Smooth muscle cell (in vitro differentiated cells): ENCODE data around the gene RPTOR. TPM values are rescaled to one million over a fixed set of nuclear protein-coding genes. Genes with fewer than 3 reads are reported as not detected.

ENCODE experiments used
- DNase-seq: peaks from one replicate; lab custom pipeline; 2025; ENCODE audit not compliant: unreplicated experiment; lab: John Stamatoyannopoulos, UW
- H2AFZ ChIP-seq: fragments of 200-600 bp; sonication (generic); 2 replicates; pipeline ENCODE4 v1.6.0; 2016; ENCODE audit warnings: antibody characterized with exemption, low read depth, mild to moderate bottlenecking
- H3F3A ChIP-seq: fragments of 200-600 bp; sonication (generic); 2 replicates; pipeline ENCODE4 v1.6.0; 2017; ENCODE audit warnings: antibody characterized with exemption, low read depth
- H3K27ac ChIP-seq: fragments of 200-600 bp; sonication (generic); 2 replicates; pipeline ENCODE4 v1.5.1; 2016; ENCODE audit warnings: low read depth, mild to moderate bottlenecking
- H3K27me3 ChIP-seq: fragments of 200-600 bp; sonication (generic); 2 replicates; pipeline ENCODE4 v1.6.1; 2016; ENCODE audit warnings: low read depth, mild to moderate bottlenecking
- H3K36me3 ChIP-seq: fragments of 200-600 bp; sonication (generic); 2 replicates; pipeline ENCODE4 v1.5.1; 2016; ENCODE audit warnings: low read depth
- H3K4me1 ChIP-seq: fragments of 200-600 bp; sonication (generic); 2 replicates; pipeline ENCODE4 v1.5.1; 2016; ENCODE audit warnings: low read depth
- H3K4me2 ChIP-seq: fragments of 200-600 bp; sonication (generic); 2 replicates; pipeline ENCODE4 v1.6.0; 2016; ENCODE audit warnings: mild to moderate bottlenecking
- H3K4me3 ChIP-seq: fragments of 200-600 bp; sonication (generic); 2 replicates; pipeline ENCODE4 v1.5.1; 2016; ENCODE audit warnings: mild to moderate bottlenecking
- H3K79me2 ChIP-seq: fragments of 200-600 bp; sonication (generic); 2 replicates; pipeline ENCODE4 v1.6.0; 2016; ENCODE audit warnings: low read depth, mild to moderate bottlenecking
- H3K9ac ChIP-seq: fragments of 200-600 bp; sonication (generic); 2 replicates; pipeline ENCODE4 v1.6.0; 2016; ENCODE audit warnings: low read depth
- H3K9me3 ChIP-seq: fragments of 200-600 bp; sonication (generic); replicated peaks from 2 replicates; pipeline ENCODE4 v1.5.1; 2016; ENCODE audit warnings: low read depth
- H4K20me1 ChIP-seq: fragments of 200-600 bp; sonication (generic); 2 replicates; pipeline ENCODE4 v1.6.0; 2016; ENCODE audit warnings: low read depth
- WGBS: methylation state at CpG from one replicate; pipeline ENCODE4 v1.1.7; 2016; ENCODE audit warnings: low lambda C conversion rate; 5-methylcytosine and 5-hydroxymethylcytosine counted together
- polyA plus RNA-seq: library from polyadenylated mRNA; unstranded; fragments of >200 nt; fragmentation: Nextera tagmentation; extraction: Ambion mirVana; gene quantifications from 2 replicates; pipeline ENCODE4 v1.2.1, GENCODE V29; 2016
- total RNA-seq: library from RNA; depleted of rRNA; stranded (reverse); fragments of >200 nt; gene quantifications from 2 replicates; pipeline ENCODE4 v1.2.3, GENCODE V29; 2014
- TF ChIP-seq, protein P1 (sequence below): fragments of 200-600 bp; sonication (generic); IDR thresholded peaks from 2 replicates; pipeline ENCODE4 v1.5.1; 2017; ENCODE audit warnings: borderline replicate concordance, mild to moderate bottlenecking, antibody characterized with exemption; ENCODE audit not compliant: insufficient read depth, poor library complexity, severe bottlenecking

RPTOR gene
- total and polyA plus RNA-seq, 2 experiments from 2014 or later, result 10.6 to 12.2 TPM

DNA sequence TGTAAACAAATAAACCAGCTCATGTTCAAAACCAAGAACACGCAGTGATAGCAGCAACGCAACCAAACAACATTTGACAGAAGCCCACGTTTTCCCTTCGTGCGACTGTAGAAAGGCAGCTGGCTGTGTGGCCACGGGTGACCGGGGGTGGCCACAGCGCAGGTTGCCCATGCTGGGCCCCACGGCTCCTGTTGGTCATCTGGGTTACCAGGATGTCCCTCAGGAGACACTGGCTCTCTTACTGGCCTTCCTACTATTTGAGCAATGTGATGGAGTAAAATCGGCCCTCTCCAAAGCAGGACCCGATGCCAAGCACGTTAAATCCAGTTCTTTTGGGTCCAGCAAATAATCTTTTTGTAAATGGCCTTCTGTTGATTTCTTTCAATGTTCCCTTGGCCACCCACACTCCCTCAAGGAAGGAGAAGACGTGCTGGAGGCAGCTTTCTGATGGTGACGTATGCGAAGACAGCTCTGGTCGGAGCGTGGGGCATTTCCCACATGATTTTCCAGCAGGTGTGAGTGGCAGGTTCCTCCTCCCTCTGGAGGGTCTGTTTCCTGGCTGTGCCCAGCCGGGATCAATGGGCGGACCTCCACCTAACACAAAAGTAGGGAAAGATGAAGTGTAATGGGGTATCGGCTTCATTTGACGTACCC is 303.9 kb downstream of the RPTOR start:
- Histone ChIP-seq H3K4me2 (no peak overlapping the region), H4K20me1 (no peaks in the 10 kb centered on the region), H3K36me3 (no peaks in the 10 kb centered on the region), H3K9ac (no peak overlapping the region), H3K4me1 (no peaks in the 10 kb centered on the region), H3F3A (no peaks in the 10 kb centered on the region), H3K27me3 (no peaks in the 10 kb centered on the region), H3K27ac (no peak overlapping the region), H3K9me3 (no peaks in the 10 kb centered on the region), H2AFZ (no peak overlapping the region), H3K79me2 (no peaks in the 10 kb centered on the region), H3K4me3 (no peak overlapping the region)
- WGBS, result 97% methylated on average over 21 of the region's 21 CpGs
- TF ChIP-seq, protein P1, sequence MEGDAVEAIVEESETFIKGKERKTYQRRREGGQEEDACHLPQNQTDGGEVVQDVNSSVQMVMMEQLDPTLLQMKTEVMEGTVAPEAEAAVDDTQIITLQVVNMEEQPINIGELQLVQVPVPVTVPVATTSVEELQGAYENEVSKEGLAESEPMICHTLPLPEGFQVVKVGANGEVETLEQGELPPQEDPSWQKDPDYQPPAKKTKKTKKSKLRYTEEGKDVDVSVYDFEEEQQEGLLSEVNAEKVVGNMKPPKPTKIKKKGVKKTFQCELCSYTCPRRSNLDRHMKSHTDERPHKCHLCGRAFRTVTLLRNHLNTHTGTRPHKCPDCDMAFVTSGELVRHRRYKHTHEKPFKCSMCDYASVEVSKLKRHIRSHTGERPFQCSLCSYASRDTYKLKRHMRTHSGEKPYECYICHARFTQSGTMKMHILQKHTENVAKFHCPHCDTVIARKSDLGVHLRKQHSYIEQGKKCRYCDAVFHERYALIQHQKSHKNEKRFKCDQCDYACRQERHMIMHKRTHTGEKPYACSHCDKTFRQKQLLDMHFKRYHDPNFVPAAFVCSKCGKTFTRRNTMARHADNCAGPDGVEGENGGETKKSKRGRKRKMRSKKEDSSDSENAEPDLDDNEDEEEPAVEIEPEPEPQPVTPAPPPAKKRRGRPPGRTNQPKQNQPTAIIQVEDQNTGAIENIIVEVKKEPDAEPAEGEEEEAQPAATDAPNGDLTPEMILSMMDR, result no peak
- no peak for DNase-seq

DNA sequence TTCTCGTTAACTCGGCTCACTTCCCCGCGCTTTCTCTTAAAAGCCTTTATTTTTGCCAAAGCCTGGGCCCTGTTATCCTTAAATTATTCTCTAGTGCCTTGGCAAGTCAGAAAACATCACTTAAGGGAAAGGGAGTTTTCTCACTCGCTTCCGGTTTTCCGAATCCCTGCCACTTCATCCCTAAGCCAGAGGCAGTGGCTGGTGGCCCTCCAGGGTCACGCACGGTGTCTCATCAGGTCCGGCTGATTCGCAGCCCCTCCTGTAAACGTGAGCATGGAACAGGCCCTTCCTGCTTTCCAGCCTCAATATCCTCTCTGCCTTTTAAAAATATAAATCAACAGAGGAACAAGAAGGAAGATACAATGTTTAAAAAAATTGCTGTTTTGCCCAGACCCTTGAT is 304.5 kb downstream of the RPTOR start:
- H3K9me3 ChIP-seq, result no peaks in the 10 kb centered on the region
- H3K4me3 ChIP-seq, result no peak overlapping the region
- 98% methylated on average over 12 of the region's 12 CpGs for WGBS
- H3F3A ChIP-seq, result no peaks in the 10 kb centered on the region
- DNase-seq, result no peak
- no peaks in the 10 kb centered on the region for H4K20me1 ChIP-seq
- H3K27ac ChIP-seq, result no peak overlapping the region
- H3K4me2 ChIP-seq, result no peak overlapping the region
- no peaks in the 10 kb centered on the region for H3K27me3 ChIP-seq
- H2AFZ ChIP-seq, result no peak overlapping the region
- TF ChIP-seq, protein P1, result no peak
- H3K79me2 ChIP-seq, result no peaks in the 10 kb centered on the region
- H3K36me3 ChIP-seq, result no peaks in the 10 kb centered on the region
- no peaks in the 10 kb centered on the region for H3K4me1 ChIP-seq
- H3K9ac ChIP-seq, result no peak overlapping the region

DNA sequence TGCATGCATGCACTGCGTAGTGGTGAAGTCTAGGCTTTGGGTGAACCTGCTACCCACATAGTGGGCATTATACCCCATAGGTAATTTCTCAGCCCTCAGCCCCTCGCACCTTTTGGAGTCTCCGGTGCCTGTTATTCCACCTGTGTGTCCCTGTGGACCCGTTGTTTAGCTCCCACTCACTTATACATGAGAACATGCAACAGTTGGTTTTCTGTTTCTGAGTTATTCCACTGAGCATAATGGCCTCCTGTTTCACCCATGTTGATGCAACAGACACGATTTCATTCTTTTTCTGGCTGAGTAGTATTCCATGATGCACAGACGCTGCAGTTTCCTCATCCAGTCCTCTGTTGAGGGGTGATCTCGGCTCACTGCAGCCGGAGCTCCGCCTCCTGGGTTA is 305.5 kb downstream of the RPTOR start:
- TF ChIP-seq, protein P1, result no peak
- no peak overlapping the region for H3K4me2 ChIP-seq
- no peak overlapping the region for H3K9ac ChIP-seq
- DNase-seq, result no peak
- no peak overlapping the region for H3K4me3 ChIP-seq
- H4K20me1 ChIP-seq, result no peaks in the 10 kb centered on the region
- H3F3A ChIP-seq, result no peaks in the 10 kb centered on the region
- no peak overlapping the region for H2AFZ ChIP-seq
- no peaks in the 10 kb centered on the region for H3K9me3 ChIP-seq
- no peaks in the 10 kb centered on the region for H3K4me1 ChIP-seq
- H3K27ac ChIP-seq, result no peak overlapping the region
- H3K79me2 ChIP-seq, result no peaks in the 10 kb centered on the region
- WGBS, result 95% methylated on average over 9 of the region's 9 CpGs
- H3K36me3 ChIP-seq, result no peaks in the 10 kb centered on the region
- H3K27me3 ChIP-seq, result no peaks in the 10 kb centered on the region

DNA sequence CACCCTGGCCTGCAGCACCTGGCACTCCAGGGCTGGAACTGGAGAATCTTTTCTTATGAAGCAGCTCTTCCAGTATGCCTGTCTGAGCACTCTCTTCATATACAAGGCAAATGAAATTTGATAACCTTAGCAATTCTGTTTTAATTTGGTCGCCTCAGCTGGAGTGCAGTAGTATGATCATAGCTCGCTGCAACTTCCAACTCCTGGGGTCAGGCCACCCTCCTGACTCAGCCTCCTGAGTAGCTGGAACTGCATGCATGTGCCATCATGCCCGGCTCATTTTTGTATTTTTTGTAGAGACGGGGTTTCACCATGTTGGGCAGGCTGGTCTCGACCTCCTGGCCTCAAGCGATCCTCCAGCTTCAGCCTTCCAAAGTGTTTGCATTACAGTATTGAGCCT is 306.2 kb downstream of the RPTOR start:
- no peak overlapping the region for H3K27ac ChIP-seq
- no peak overlapping the region for H3K4me2 ChIP-seq
- 75% methylated on average over 6 of the region's 6 CpGs for WGBS

More for the DNA sequence above, 306.2 kb downstream of the RPTOR start:
- H3K79me2 ChIP-seq, result no peaks in the 10 kb centered on the region
- no peaks in the 10 kb centered on the region for H3F3A ChIP-seq
- TF ChIP-seq, protein P1, result no peak
- no peaks in the 10 kb centered on the region for H3K4me1 ChIP-seq
- no peak overlapping the region for H3K4me3 ChIP-seq
- no peak overlapping the region for H3K9ac ChIP-seq
- no peaks in the 10 kb centered on the region for H4K20me1 ChIP-seq
- no peaks in the 10 kb centered on the region for H3K36me3 ChIP-seq
- DNase-seq, result no peak
- H3K27me3 ChIP-seq, result no peaks in the 10 kb centered on the region
- no peak overlapping the region for H2AFZ ChIP-seq
- no peaks in the 10 kb centered on the region for H3K9me3 ChIP-seq
